ENCODE measurements around the gene TYRO3.
"Not testable (repeated sequence)": the region's sequence is repeated elsewhere in the genome, so short reads cannot be mapped to it uniquely, and the experiment has no call there.

The TYRO3 gene

GRCh38 chr15:41591217-41591616, 32.2 kb downstream of the TYRO3 start:
- H3K4me1 Mint-ChIP-seq; H3K4me3 Mint-ChIP-seq; H3K27ac Mint-ChIP-seq; H3K36me3 Mint-ChIP-seq; ATAC-seq (replicated peaks); H3K9me3 Mint-ChIP-seq; DNase-seq: not testable (repeated sequence)
- H3K27me3 Mint-ChIP-seq = peaks cover 17 to 49% of the 10 kb centered on the region in 2 donors

DNA sequence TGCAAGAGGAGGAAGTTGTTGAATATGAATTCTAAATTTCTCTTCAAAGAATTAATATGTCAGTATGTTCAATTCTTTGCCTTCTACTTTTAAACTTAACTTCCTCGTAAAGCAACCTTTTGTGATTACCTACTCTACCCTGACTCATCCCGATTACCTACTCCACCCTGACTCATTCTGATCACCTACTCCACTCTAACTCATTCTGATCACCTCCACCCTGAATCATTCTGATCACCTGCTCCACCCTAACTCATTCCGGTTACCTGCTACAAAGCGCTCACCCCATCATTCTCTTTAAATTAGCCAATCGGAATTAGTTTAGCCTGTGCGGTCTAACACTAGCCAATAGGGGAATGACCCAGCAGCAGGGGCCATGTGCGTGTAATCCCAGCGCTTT, 33.7 kb downstream of the TYRO3 start:
- DNase-seq; H3K4me3 Mint-ChIP-seq; H3K9me3 Mint-ChIP-seq; ATAC-seq (replicated peaks); H3K36me3 Mint-ChIP-seq; H3K4me1 Mint-ChIP-seq; H3K27ac Mint-ChIP-seq: not testable (repeated sequence)
- peaks cover 13 to 38% of the 10 kb centered on the region in 2 donors for H3K27me3 Mint-ChIP-seq

DNA sequence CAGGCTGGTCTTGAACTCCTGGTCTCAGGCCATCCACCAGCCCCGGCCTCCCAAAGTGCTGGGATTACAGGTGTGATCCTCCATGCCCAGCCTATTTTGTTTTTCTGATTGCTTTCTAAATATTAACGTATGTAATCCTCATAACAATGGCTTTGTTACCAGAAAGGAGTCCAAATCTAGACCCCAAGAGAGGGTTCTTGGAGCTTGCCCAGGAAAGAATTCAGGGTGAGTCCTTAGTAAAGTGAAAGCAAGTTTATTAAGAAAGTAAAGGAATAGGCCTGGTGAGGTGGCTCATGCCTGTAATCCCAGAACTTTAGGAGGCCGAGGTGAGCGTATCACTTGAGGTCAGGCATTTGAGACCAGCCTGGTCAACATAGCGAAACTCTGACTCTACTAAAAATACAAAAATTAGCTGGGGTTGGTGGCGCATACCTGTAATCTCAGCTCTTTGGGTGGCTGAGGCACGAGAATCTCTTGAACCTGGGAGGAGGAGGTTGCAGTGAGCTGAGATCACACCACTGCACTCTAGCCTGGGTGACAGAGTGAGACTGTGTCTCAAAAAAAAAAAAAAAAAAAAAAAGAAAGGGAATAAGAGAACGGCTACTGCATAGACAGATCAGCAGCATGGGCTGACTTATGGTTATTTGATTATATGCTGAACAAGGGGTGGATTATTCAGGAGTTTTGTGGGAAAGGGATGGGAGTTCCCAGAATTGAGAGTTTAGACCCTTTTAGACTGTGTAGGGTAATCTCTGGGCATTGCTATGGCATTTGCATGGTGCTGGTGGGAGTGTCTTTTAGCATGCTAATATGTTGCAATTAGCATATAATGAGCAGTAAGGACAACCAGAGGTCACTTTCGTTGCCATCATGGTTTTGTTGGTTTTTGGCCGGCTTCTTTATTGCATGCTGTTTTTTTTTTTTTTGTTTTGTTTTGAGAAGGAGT, 36.1 kb downstream of the TYRO3 start:
- Mint-ChIP-seq H3K36me3 (no peaks in the 10 kb centered on the region), H3K9me3 (no peaks in the 10 kb centered on the region), H3K4me3 (no peak overlapping the region), H3K4me1 (no peaks in the 10 kb centered on the region), H3K27ac (peak overlapping the region; percentile 14), H3K27me3 (peaks cover 17 to 30% of the 10 kb centered on the region in 2 donors)
- DNase-seq (no peak), ATAC-seq (replicated peaks) (no peak)

DNA sequence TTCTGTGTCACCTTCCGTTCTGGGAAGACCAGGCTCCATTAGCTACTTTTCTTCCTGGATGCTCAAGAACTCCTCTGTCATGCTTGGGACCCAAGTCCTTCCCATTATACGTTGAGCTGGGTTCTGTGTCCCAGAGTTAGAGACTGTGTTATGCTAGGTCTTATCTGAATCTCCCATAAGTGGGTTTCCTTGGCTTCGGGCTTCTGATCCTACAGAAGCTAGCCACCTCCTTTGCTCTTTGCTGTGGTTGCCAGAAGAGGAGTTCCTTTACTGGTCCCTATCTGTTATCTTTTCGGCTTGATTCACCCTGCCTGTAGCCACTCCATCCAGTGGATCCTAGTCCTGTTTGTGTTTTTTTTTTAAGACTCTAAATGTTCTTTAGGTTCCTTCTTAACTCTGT, 38.0 kb downstream of the TYRO3 start:
- ATAC-seq (replicated peaks) (no peak), DNase-seq (no peak)
- Mint-ChIP-seq H3K36me3 (no peaks in the 10 kb centered on the region), H3K4me3 (no peak overlapping the region), H3K27me3 (peaks cover 17 to 19% of the 10 kb centered on the region in 2 donors), H3K9me3 (no peaks in the 10 kb centered on the region), H3K27ac (no peak overlapping the region), H3K4me1 (no peaks in the 10 kb centered on the region)

GRCh38 chr15:41597787-41598186, 38.8 kb downstream of the TYRO3 start:
- ATAC-seq (replicated peaks) = no peak
- Mint-ChIP-seq H3K27ac (no peak overlapping the region), H3K36me3 (no peaks in the 10 kb centered on the region), H3K4me3 (no peak overlapping the region), H3K27me3 (peaks cover 15 to 16% of the 10 kb centered on the region in 2 donors), H3K4me1 (no peaks in the 10 kb centered on the region), H3K9me3 (no peaks in the 10 kb centered on the region)
- DNase-seq = no peak

DNA sequence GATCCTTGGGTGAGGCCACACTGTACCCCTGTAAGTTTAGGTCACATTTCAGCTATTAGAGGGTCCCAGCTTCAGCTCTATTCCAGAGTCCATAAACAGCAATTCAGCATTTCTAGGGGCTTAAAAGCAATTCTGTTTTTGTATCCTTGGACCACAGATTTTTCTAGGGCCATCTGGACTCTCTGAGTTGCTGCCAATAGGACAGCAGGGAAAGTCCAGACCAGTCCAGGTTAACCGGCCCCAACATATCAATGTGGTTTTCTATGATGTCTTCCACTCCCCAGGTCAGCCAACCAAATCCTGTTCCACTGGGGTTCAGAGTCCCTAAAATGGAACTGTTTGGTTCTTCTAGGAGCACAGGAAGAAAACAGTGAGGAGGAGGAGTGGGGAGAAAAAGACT, 40.0 kb downstream of the TYRO3 start:
- no peak for ATAC-seq (replicated peaks)
- no peak for DNase-seq
- no peak overlapping the region for H3K27ac Mint-ChIP-seq
- H3K4me3 Mint-ChIP-seq = no peak overlapping the region
- peaks cover 16 to 23% of the 10 kb centered on the region in 2 donors for H3K27me3 Mint-ChIP-seq
- H3K36me3 Mint-ChIP-seq = no peaks in the 10 kb centered on the region
- peaks cover 4 to 5% of the 10 kb centered on the region in 2 donors for H3K4me1 Mint-ChIP-seq
- no peaks in the 10 kb centered on the region for H3K9me3 Mint-ChIP-seq

DNA sequence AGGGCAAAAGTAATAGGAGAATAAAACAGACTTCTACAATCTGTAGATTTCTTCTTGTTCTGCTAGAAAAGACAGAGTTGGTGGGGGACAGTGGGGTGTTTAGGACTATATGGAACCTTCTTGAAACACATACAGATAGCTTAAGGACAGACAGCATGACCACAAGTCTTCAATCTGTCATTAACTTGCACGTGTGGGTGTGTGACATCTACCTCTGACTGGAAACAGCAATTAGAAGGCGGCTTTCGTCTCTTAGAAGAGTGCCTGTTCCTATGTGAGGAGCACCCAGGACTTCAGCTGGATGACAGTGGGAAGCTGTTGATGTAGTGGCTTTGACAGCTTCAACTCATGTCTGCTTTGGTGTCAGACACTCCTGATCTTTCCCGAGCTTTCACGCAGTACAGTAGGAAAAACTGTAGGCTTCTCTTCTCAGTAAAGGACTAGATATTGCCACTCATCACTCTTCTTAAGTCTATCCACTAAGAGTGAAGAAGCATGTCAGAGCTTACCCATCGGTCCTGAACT, 44.5 kb downstream of the TYRO3 start:
- no peak overlapping the region for H3K4me3 Mint-ChIP-seq
- ATAC-seq (replicated peaks) (peak in 1 of 2 donors; percentile 25), DNase-seq (no peak)

DNA sequence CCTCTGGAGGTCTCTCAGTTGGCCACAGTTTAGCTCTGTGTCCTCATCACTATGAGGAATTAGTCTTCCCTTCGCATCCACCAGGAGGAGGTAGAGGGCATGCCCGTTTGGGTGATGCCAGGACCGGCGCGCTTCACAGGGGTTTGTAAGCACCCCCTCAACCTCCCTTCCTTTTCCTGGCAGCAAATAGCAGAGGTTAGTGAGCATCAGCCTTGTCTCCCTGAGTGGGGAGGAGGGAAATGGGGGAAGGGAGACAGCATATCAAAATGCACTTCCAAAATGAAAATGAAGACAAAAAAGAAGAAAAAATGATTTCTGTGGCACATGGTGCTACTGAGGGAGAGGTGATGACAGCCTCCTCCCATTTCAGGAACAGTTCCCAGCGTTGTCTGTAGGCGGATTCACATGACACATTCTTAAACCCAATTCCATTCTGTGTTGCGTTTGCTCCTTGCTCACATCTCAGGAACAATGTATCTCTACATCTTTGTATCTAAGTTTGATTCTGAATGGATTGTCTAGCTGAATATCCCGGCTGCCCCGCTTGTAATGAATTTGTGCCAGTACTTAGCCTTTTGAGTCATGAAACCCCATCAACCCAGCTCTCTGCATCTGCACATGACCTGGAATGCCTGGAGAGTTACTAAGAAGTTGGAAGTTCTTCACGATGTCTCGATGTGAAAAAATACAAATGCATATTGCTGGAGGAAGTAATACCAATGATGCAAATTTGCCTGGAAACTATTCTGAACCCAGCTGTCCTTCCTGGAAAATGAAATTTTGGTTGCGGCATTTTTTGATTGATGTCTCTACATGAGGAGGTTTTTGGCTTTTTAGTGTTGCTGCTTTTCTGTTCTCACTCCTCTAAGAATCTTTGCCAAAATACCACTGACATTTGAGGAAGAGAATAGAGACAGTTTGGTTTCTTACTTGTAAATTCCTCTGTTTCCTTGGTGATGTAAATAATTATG, 45.2 kb downstream of the TYRO3 start:
- Mint-ChIP-seq H3K36me3 (no peaks in the 10 kb centered on the region), H3K27me3 (peaks cover 25 to 29% of the 10 kb centered on the region in 2 donors), H3K4me1 (peaks cover 8 to 10% of the 10 kb centered on the region in 2 donors), H3K27ac (no peak overlapping the region), H3K9me3 (no peaks in the 10 kb centered on the region), H3K4me3 (peak overlapping the region; percentile 79 to 87)
- ATAC-seq (replicated peaks) (peak; percentile 77 to 93), DNase-seq (peak; percentile 21)

More for the DNA sequence above, 44.5 kb downstream of the TYRO3 start:
- Mint-ChIP-seq H3K27me3 (peaks cover 25 to 34% of the 10 kb centered on the region in 2 donors), H3K9me3 (no peaks in the 10 kb centered on the region), H3K27ac (no peak overlapping the region), H3K36me3 (no peaks in the 10 kb centered on the region), H3K4me1 (peaks cover 8 to 10% of the 10 kb centered on the region in 2 donors)

- no peak for DNase-seq
- Mint-ChIP-seq H3K36me3 (no peaks in the 10 kb centered on the region), H3K27me3 (peaks cover 25 to 26% of the 10 kb centered on the region in 2 donors)
These were observed 46.6 kb downstream of the TYRO3 start for GRCh38 chr15:41605566-41605965.

GRCh38 chr15:41606997-41607396, 48.0 kb downstream of the TYRO3 start:
- ATAC-seq (replicated peaks) = no peak
- no peak for DNase-seq
- H3K4me3 Mint-ChIP-seq = no peak overlapping the region

More at GRCh38 chr15:41605566-41605965, 46.6 kb downstream of the TYRO3 start:
- H3K9me3 Mint-ChIP-seq = no peaks in the 10 kb centered on the region
- H3K27ac Mint-ChIP-seq = no peak overlapping the region
- H3K4me3 Mint-ChIP-seq = no peak overlapping the region
- ATAC-seq (replicated peaks) = no peak
- H3K4me1 Mint-ChIP-seq = peaks cover 8 to 10% of the 10 kb centered on the region in 2 donors

DNA sequence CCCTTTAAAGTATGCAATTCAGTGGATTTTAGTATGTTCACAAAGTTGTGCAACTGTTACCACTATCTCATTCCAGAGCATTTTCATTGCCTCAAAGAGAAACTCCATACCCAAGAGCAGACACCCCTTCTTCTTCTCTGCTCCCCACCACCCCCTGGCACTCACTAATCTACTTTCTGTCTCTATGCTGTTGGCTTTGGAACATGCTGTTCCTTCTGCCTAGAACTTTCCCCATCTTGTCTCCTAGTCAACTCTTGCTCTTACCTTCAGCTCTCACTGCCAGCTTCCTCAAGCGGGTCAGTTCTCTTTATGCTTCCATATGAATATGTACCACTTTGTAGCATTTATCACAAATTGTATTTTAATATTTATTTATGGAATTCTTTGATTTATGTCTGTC, 50.1 kb downstream of the TYRO3 start:
- Mint-ChIP-seq H3K27ac (no peak overlapping the region), H3K27me3 (peaks cover 14% of the 10 kb centered on the region in 2 donors), H3K4me1 (peaks cover 4 to 5% of the 10 kb centered on the region in 2 donors), H3K9me3 (no peaks in the 10 kb centered on the region), H3K36me3 (no peaks in the 10 kb centered on the region), H3K4me3 (no peak overlapping the region)
- DNase-seq (no peak), ATAC-seq (replicated peaks) (no peak)

More at GRCh38 chr15:41606997-41607396, 48.0 kb downstream of the TYRO3 start:
- Mint-ChIP-seq H3K27me3 (peaks cover 25 to 26% of the 10 kb centered on the region in 2 donors), H3K9me3 (no peaks in the 10 kb centered on the region), H3K36me3 (no peaks in the 10 kb centered on the region), H3K27ac (no peak overlapping the region), H3K4me1 (peaks cover 8 to 10% of the 10 kb centered on the region in 2 donors)

DNA sequence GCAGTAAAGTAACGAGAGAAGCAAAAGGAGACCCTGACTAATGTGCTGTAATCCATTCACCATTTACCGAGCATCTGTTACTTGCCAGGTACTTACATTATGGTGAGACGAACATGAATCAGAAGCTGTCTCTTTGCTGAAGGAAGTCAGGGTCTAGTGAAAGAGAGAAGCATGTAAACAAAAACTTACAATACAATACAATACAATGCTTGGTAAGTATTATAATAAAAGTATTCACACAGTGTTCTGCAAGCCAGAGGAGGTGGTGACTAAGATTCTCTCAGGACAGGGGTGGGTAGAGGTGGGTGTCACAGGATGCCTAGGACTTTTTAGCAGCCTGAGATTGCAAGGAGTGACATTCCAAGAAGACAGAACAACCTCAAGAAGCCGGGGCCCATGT, 51.0 kb downstream of the TYRO3 start:
- peaks cover 13 to 14% of the 10 kb centered on the region in 2 donors for H3K27me3 Mint-ChIP-seq
- no peaks in the 10 kb centered on the region for H3K4me1 Mint-ChIP-seq
- H3K27ac Mint-ChIP-seq = no peak overlapping the region
- no peaks in the 10 kb centered on the region for H3K9me3 Mint-ChIP-seq
- no peaks in the 10 kb centered on the region for H3K36me3 Mint-ChIP-seq
- H3K4me3 Mint-ChIP-seq = no peak overlapping the region
- no peak for ATAC-seq (replicated peaks)
- DNase-seq = no peak

DNA sequence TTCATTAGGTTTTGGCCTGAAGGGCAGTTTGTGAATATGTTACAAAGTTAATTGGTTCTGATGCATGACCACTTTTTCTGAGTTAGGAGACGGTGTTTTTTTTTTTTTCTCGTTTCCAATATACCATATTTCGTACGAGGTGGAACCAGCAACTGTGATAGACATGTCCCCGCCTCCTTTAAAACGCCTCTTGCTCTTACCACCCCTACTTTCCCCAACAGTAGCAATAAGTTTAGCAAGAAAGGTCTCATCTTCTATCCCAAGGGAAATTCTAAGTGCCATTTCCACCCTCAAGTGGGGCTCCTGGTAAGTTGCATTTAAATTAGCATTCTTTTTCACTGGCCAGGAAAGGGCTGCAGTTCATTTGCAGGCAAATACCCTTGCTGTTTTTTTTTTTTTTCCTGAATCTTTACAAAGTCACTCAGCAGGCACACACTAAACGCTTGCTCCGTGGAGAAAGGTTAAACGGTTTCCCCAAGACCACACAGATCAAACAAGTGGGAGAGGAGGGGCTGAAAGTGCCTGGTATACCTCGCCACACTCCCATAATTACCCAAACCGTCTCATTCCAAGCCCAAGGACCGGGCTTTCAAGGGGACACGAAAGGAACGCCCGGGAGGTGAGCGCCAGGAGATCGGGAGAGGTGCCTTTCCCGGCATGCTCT, 61.7 kb downstream of the TYRO3 start:
- DNase-seq = no peak
- Mint-ChIP-seq H3K9me3 (peaks cover 3 to 4% of the 10 kb centered on the region in 2 donors), H3K36me3 (peaks cover 5 to 7% of the 10 kb centered on the region in 2 donors), H3K4me1 (peaks cover 5 to 15% of the 10 kb centered on the region in 2 donors), H3K27ac (peak overlapping the region; percentile 92), H3K4me3 (peak overlapping the region; percentile 90 to 93), H3K27me3 (no peaks in the 10 kb centered on the region)
- ATAC-seq (replicated peaks) = peak; percentile 10 to 35
